GM19099 (cell line): ENCODE measurements around the gene IGSF23.

Source experiments
- POLR2A ChIP-seq: IDR thresholded peaks from 3 replicates; pipeline ENCODE4 v1.6.1; 2011; ENCODE audit warnings: low read depth; ENCODE audit not compliant: insufficient read length; ENCODE audit errors: extremely low read depth

Gene IGSF23

GRCh38 chr19:44623626-44624025 is 10.3 kb downstream of the IGSF23 start:
- no peak for TF ChIP-seq POLR2A

GRCh38 chr19:44624840-44625354 is 11.5 kb downstream of the IGSF23 start:
- TF ChIP-seq POLR2A, result no peak

- TF ChIP-seq POLR2A, result no peak
Measured at GRCh38 chr19:44626048-44626624, 12.8 kb downstream of the IGSF23 start.

GRCh38 chr19:44627631-44628030 is 14.3 kb downstream of the IGSF23 start:
- TF ChIP-seq POLR2A, result no peak

- no peak for TF ChIP-seq POLR2A
Measured at GRCh38 chr19:44628793-44629192, 15.4 kb downstream of the IGSF23 start.

- TF ChIP-seq POLR2A, result no peak
Measured at GRCh38 chr19:44634785-44635184, 21.4 kb downstream of the IGSF23 start.

GRCh38 chr19:44635581-44636438 is 22.4 kb downstream of the IGSF23 start:
- no peak for TF ChIP-seq POLR2A

- TF ChIP-seq POLR2A, result no peak
Measured at GRCh38 chr19:44636439-44637389, 23.4 kb downstream of the IGSF23 start.

GRCh38 chr19:44637390-44637764 is 24.0 kb downstream of the IGSF23 start:
- no peak for TF ChIP-seq POLR2A

- TF ChIP-seq POLR2A, result no peak
Measured at GRCh38 chr19:44640518-44640917, 27.2 kb downstream of the IGSF23 start.

GRCh38 chr19:44641501-44642265 is 28.3 kb downstream of the IGSF23 start:
- no peak for TF ChIP-seq POLR2A

- TF ChIP-seq POLR2A, result no peak
Measured at GRCh38 chr19:44642377-44642776, 29.0 kb downstream of the IGSF23 start.

- no peak for TF ChIP-seq POLR2A
Measured at GRCh38 chr19:44643605-44644401, 30.4 kb downstream of the IGSF23 start, which contains the start of gene PVR. Gene PVR (plus strand): TSS chr19:44643910. CDS start chr19:44644097, 187 bp downstream.
